DMS53 (cell line): ENCODE data around the gene ANK3.

Experiments used
- DNase-seq: peaks from one replicate; lab custom pipeline; 2025; lab: John Stamatoyannopoulos, UW

The ANK3 gene

DNA sequence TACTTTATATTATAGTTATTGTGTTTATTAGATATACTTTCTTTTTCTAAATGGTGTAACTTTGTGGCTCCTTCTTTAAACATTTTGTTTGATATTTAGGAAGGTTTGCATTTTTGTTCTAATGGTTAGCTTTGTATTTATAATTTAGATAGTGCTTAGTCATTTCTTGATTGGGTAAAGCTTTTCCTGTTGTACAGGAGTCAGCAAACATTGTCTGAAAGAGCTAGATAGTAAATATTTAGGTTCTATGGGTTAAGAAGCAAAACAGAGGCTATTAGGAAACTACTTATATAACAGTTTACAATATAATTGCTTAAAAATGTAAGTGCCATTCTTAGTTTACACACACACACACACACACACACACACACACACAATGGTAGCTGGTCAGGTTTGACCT lies 412.8 kb downstream of the ANK3 start:
- DNase-seq, result peak; percentile 52
